Non-pigmented ciliary epithelial cell (primary cell): ENCODE data around the gene CEBPG.

Experiments used
- DNase-seq: peaks from one replicate; pipeline ENCODE4 v3.0.0-alpha.2; 2010; ENCODE audit warnings: low read depth

Gene CEBPG

DNA sequence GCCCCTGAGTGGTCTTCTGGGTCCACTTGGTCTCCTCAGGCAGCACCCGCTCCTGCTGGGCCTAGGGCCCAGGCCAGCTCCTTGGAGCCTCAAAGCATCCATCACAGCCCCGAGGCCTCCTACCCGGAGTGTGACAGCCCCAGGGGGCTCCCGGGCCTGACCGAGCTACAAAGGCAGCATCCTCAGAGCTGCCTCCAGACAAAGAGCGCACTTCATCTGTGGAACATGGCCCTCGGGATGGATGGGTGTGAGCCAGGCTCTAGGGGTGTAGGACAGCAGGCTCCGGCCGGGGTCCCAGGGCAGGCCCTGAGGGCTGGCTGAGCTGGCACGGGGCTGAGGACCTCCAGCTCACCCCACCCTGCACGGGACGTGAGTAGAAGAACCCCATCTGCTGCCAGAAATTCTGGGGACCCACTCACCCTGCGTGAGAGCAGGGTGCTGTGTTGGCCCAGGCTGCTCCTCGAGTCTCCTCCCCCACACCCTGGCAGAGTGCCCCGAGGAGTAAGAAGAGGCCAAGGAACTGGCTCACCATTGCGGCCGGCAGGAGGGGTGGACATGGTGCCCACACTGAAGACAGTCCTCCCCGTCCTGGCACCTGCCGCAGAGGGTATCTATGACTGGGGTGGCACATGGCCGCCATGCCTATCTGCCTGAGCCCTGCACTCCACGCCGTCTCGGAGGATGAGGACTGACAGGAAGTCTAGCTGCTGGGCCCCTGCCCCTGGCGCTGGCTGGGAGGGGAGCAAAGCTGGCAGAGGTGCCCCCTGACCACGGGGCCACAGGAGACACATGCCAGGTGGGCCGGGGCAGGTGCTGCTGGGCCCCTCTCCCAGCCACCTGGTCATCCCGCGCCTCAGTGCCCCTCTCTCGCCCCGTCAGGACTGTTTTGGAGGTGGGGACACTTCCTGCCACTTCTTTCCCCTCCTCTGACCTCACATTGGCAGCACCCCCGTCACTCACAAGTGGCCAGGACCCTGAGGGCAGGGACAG lies 22.3 kb downstream of the CEBPG start:
- no peak for DNase-seq

GRCh38 chr19:33396701-33397535 lies 23.4 kb downstream of the CEBPG start:
- DNase-seq = no peak

DNA sequence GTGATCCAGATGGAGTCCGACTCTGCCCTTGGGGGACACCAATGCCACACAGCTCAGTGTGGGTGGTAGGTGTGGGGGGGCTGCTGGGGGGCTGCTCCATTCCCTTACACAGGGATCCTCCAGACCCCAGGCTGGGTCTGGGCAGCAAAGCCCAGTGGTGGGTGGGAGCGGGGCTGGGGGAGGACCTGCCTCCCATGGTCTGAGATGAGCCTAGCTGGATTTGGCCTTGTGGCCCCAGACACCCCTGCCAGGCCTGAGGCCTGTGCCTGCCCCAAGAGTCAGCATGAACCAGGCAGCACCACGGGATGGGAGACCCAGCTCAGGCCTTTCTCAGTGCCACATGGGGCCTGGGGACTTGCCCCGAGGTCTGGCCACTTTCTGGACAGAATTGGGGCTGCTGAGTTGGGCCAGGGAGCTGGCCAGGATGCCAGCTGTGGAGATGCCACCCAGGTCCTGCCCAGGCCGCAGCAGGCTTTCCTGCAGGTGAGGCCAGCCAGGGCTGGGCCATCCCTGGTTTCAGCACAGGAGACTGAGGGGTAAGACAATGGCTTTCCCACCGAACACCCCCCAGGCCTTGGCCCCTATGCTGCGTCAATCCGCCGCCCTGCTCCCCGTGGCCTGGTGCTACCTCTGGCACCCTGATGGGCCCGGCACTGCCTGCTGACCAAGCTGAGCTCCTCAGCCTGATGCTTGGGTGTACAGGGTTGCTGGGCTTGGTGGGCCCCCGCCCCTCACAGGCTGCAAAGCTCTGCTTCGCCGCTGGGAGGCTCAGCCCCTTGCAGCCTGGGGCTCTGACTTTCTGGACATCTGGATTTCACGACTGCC lies 24.2 kb downstream of the CEBPG start:
- DNase-seq = no peak

DNA sequence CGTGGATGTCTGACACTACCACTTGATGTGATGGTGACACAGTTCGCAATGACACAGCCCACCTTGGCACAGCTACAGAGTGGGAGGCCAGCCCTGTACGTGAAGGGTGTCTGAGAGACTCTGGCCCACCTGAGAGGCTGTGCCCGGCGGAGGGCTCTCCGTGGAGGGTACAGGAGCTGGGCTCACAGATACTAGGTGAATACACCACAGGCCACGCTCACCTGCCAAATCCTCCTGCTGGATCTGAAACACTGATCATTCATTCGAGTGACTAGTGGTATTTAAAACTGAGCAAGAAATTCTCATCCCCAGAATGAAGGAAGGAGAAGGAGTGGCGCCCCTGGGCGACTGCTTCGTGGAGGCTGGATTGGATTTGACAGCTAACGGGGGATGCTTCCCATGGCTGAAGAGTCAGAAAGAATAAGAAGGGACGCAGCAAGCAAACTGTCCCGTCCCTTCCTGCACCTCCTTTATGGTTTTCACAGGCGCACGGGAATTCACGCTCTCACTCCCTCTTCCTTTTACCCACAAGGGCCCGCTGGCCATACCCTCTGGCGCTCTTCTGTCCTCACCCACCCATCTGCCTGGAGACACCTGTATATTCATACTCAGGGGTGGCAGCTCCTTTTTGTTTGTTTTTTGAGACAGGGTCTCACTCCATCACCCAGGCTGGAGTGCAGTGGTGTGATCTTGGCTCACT lies 25.0 kb downstream of the CEBPG start:
- DNase-seq = no peak

DNA sequence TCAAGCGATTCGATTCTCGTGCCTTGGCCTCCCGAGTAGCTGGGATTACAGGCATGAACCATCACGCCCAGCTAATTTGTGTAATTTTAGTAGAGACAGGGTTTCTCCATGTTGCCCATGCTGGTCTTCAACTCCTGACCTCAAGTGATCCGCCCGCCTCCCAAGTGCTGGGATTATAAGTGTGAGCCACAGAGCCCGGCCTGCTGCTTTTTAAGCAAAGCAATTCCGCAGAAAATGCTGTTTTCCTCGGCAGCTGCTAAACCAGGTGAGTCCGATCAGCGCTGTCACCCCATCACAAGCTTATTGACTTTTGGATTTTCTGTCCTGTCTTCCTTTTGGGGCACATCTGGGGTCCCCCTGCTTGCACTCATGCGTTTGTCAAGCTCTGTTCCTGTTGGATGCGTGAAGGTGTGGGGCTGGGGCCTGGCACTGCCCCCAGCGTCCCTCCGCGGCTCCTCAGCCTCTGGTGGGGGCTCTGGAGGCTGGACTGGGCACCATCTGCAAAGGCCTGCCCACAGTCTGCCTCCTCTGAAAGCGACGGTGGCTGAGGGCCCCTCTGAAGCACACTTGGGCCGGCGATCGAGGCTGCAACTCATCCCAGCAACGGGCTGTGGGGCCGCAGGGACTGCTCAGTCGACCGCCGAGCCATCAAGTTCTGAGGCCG lies 25.7 kb downstream of the CEBPG start:
- no peak for DNase-seq

DNA sequence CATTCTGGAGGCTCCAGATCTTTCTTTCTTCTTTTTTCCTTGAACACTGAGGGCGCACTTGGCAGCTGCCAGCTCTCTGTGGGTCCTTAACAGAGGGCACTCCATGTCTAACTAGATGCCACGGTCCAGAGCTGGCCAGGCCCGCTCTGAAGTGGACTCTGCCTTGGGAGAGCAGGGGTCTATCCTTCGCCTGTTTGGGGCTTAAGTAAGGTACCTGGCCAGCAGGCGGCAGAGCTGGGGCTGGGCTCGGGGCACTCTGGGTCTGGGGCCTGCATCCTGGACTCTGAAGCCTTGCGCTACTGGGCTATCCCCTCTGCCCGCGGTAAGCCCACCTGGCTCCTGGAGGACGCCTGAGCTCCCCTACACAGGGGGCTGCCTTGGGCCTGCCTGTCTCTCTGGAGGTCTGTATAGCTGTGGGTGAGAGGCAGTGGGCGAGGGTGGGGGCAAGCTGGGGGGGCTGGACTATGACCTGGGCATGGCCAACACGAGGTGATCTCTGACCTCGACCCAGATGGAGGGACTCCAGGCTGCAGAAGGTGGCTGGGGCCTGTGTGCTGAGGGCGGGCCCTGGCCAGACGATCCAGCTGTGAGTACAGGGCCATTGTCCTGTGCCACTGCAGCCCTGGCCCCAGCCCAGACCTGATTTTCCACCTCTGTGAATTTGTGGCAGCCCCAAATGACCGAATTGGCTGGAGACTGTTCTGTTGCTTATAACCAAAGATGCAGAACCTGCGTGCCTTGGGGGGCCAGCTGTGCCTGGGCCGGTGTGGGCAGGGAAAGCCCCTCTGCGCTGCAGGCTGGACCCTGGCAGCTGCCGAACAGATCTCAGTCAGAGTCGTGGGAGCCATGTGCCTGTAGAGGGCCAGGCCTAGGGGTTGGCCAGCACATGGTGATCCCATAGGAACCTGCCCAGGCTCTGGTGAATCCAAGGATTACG lies 26.5 kb downstream of the CEBPG start:
- DNase-seq = no peak

DNA sequence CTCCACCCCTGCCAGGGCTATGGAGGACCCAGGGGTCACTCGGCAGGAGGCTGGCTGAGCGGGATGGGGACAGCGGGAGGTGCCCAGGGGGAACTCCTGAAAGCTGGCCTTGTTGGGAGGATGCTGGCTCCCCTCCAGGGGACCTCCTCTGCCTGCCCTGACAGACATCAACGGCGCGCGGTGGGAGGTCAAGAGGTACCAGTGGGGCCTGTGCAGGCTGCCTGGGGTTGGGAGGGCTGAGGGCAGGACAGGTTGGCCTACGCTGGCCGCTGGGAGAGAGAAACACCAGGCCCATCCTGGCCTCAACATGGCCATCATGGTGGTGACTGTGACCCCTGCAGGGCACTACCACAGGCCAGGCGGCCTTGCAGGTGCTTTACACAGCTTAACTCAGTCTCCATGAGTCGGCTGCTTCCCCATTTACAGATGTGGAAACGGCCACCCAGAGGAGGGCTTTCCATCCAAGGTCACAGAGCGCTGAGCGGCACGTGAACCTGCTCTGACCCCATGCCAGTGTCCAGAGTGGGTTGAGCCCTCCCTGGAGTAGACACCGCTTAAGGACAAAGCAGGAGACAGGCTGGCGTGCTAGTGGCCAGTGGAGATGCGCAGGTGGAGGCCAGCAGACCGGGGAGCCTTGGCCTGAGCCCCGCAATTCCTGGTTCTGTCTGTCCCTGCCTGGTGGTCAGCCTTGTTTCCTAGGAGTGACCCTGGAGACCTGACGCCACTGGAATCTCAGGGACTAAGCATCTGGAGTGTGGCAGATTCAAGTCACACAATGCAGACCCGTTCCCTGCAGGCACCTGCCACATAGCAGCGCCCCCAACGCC lies 27.6 kb downstream of the CEBPG start:
- no peak for DNase-seq

GRCh38 chr19:33401683-33402420 lies 28.3 kb downstream of the CEBPG start:
- DNase-seq = no peak

DNA sequence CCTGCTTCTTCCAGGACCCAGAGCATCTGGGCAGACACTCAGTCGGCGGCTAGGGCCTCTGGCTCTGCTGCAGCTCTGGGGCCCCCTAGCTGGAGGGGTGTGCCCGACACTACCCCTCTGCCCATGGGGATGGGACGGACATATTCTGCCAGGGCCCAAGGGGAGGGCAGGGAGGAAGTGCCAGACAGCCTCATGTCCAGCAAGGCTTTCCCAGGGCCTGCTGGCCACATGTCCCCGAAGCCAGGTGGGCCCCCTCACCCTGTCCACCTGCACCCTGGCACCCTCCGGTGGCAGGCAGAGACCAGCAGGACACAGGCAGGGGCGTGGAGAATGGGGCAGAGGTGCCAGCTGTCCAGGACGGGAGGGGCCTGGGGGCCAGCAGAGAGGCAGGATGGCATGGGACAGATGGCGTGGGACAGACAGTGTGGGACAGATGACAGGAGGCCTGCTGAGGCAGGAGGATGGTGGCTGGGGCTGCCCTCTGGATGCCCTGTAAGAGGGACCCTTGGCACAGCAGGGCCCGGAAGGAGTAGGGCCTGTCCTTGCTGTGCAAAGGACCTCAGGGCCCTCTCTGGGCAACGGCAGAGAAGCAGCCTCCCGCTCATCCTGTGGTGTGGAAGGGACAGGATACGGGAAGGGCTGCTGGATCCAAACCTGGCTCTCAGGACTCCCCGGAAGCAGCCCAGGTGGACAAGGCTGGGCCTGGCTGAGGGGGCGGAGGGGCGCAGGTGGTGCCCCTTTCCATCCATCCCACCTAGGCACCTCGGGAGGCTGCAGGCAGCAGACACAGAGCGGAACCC lies 29.1 kb downstream of the CEBPG start:
- DNase-seq = no peak

DNA sequence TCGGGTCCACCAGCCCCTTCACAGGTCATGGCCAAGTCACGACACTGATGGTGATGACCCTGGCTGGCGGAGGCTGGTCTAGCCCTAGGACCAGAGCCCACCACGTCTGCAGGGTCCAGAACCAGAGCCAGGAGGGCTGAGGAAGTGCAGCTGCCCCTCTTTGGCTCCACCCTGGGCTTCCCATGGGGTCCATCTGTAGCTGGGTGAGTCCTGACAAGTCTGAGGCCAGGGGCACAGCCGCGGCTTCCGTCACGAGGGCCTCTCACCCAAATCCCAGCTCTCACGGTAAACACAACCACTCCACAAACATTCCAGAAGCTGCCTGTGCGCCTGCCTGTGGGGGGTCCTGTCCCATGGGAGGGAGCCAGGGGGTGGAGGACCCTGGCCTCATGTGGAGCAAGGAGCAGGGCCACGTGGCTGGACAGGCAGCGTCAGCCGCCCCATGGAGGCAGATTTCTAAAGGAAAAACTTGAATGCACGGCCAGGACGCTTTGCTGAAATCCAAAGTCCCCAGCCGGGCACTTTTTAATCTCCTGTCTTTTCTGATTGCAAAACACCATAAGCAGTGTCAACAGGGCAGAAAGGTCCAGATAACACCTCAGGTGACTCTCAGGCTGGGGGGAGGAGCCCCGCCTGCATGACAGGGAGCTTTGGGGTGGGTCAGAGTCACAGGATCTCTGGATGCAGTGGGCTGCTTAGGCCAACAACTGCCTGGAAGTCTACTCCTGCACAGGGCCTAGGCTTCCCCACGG lies 29.9 kb downstream of the CEBPG start:
- no peak for DNase-seq

DNA sequence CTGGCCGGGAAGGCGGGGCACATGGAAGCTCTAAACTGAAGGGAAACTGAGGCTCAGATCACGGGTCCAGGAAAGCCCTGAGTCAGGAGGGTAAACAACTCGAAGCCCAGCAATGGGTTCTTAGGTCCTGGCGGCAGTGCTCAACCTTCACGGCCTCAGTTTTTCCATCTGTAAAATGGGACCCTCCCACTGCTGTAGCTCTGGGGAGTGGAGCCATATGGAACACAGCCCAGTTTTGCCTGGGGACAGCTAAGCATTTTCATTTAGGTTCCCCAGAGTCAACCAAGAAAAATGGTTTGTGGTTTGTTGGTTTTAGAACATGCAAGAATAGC lies 30.4 kb downstream of the CEBPG start:
- DNase-seq = no peak

DNA sequence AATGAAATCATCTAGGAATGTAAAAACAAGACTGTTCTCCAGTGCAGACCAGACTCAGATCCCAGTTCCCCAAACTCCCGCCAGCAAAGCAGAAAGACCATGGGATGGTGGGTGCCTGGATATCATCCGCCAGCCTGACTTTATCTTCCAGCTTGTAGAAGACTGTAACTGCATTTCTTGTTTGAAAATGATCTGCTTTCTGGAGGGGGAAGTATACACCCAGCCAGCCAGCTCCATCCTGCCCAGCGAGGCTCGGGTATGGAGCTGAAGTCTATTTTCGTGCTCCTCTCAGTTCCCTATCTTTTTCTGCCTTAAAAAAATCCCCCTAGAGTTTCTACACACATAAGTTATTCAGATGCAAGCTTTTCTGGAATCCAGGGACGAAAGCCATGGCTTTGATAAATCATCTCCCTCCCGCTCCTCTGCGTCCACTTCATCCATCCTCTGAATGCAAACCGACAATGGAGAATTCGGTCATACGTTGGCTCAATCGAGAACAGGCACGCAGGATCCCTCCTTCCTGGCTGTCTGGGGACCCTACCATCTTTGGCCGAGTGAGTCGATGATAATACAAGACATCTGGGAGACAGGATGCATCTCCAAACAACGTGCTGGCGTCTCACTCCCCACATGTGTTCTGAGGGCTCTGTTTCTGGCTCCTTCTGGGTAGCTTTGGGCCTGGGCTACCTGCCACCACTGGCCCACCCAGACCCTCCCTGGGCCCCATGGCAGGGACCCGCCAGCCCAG lies 31.2 kb downstream of the CEBPG start:
- no peak for DNase-seq

- DNase-seq = no peak
Observed at GRCh38 chr19:33405254-33405552, 31.7 kb downstream of the CEBPG start.

- DNase-seq = no peak
Observed at GRCh38 chr19:33405553-33406461, 32.3 kb downstream of the CEBPG start.

GRCh38 chr19:33406521-33407139 lies 33.1 kb downstream of the CEBPG start:
- DNase-seq = no peak
